Spleen (tissue), 11 donors: Measurements from ENCODE around the gene FAM89A. TPM values are rescaled to one million over a fixed set of nuclear protein-coding genes. Genes with fewer than 3 reads are reported as not detected.

Experiments
- DNase-seq: peaks from one replicate; pipeline ENCODE4 v3.0.0-alpha.2; 2020
- H3K27ac ChIP-seq, 8 donors: fragments of 200-600 bp; sonication (generic) in 7 of 8; 1 replicate in 4 of 8; 2 replicates in 4 of 8; pipeline versions ENCODE4 v1.5.0 to v1.8.0; 2016 to 2021; ENCODE audit warnings: inconsistent platforms in 4 of 8, mild to moderate bottlenecking in 4 of 8, moderate library complexity in 1 of 8
- H3K27me3 ChIP-seq, 7 donors: fragments of 200-600 bp; sonication (generic) in 6 of 7; replicated peaks in 1 of 7; 1 replicate in 4 of 7; 2 replicates in 3 of 7; pipeline versions ENCODE4 v1.5.0 to v1.8.0; 2016 to 2021; ENCODE audit warnings: inconsistent platforms in 3 of 7, mild to moderate bottlenecking in 1 of 7
- H3K36me3 ChIP-seq, 6 donors: fragments of 200-600 bp; sonication (generic) in 5 of 6; 1 replicate in 4 of 6; 2 replicates in 2 of 6; pipeline versions ENCODE4 v1.5.0 to v1.8.0; 2016 to 2021; ENCODE audit warnings: inconsistent platforms in 2 of 6
- H3K4me1 ChIP-seq, 6 donors: fragments of 200-600 bp; sonication (generic) in 5 of 6; 1 replicate in 3 of 6; 2 replicates in 3 of 6; pipeline versions ENCODE4 v1.5.0 to v1.8.0; 2016 to 2021; ENCODE audit warnings: inconsistent platforms in 3 of 6
- H3K4me3 ChIP-seq, 8 donors: fragments of 200-600 bp; sonication (generic) in 7 of 8; 1 replicate in 4 of 8; 2 replicates in 4 of 8; pipeline versions ENCODE4 v1.5.0 to v1.8.0; 2016 to 2021; ENCODE audit warnings: inconsistent platforms in 4 of 8, mild to moderate bottlenecking in 4 of 8, moderate library complexity in 2 of 8
- H3K9me3 ChIP-seq, 8 donors: fragments of 200-600 bp; sonication (generic) in 7 of 8; 1 replicate in 4 of 8; 2 replicates in 4 of 8; pipeline versions ENCODE4 v1.5.0 to v1.8.0; 2016 to 2021; ENCODE audit warnings: inconsistent platforms in 4 of 8
- POLR2A ChIP-seq, 3 donors: fragments of 450-650 bp; IDR thresholded peaks; one replicate each; pipeline ENCODE4 v1.5.1; 2017; ENCODE audit warnings: antibody characterized with exemption in 3 of 3, mild to moderate bottlenecking in 1 of 3
- POLR2AphosphoS5 ChIP-seq, 3 donors: sonication (generic); formaldehyde crosslinking; IDR thresholded peaks; one replicate each; pipeline ENCODE4 v1.5.1; 2017; ENCODE audit warnings: antibody characterized with exemption in 3 of 3
- WGBS, 5 donors: extraction: QIAGEN DNeasy Blood & Tissue Kit in 3 of 5; methylation state at CpG; one replicate each; pipeline versions ENCODE4 v1.1.5 to v1.1.7; 2013 to 2018; 5-methylcytosine and 5-hydroxymethylcytosine counted together
- intact Hi-C: fragments of 100-400 bp; cut with DNase I; formaldehyde crosslinking; loops from one replicate; pipeline ENCODE4 v1.15.0; 2023; ENCODE audit warnings: low total_unique reads
- polyA plus RNA-seq, 3 donors: library from polyadenylated mRNA; stranded (reverse); fragments of 200-250 nt; gene quantifications; one replicate each; pipeline ENCODE4 v1.2.1, GENCODE V29; 2013
- total RNA-seq, 7 donors: library from RNA; depleted of rRNA in 3 of 7; stranded (reverse); fragments of >200 nt in 3 of 7; fragmentation: NEBNext Ultra II Directional in 4 of 7; extraction: Animal tissue kit (Norgen Biotek cat#: 25700) in 4 of 7; gene quantifications; one replicate each; pipeline versions ENCODE4 v1.1.0 to v1.2.1, GENCODE V29; 2016 to 2021
- TF ChIP-seq, protein P1 (sequence below), 11 experiments: fragments of 200-600 bp in 7 of 11; fragments of 450-650 bp in 4 of 11; sonication (generic) in 4 of 11; IDR thresholded peaks in 8 of 11; conservative IDR thresholded peaks in 3 of 11; 1 replicate in 7 of 11; 2 replicates in 4 of 11; pipeline versions ENCODE4 v1.4.0 to v1.8.0; 2016 to 2021; ENCODE audit warnings: antibody characterized with exemption in 11 of 11, inconsistent platforms in 4 of 11, mild to moderate bottlenecking in 1 of 11
- donor health status: healthy with polysubstance abuse.
- donor health status: DM: no; HTN: no; CAD: no; lungs with moderate emphysema.
- donor health status: DM: no; HTN: no; CAD: no.
- donor health status: Bipolar disorder and iron deficiency.
- donor health status: healthy.
- donor health status: DM: no; HTN: no; CAD: no.
- donor health status: DM: yes; HTN: yes; CAD: no.

Gene FAM89A
- total and polyA plus RNA-seq, 10 donors = 9.8 to 54.8 (median 34.8) TPM

DNA sequence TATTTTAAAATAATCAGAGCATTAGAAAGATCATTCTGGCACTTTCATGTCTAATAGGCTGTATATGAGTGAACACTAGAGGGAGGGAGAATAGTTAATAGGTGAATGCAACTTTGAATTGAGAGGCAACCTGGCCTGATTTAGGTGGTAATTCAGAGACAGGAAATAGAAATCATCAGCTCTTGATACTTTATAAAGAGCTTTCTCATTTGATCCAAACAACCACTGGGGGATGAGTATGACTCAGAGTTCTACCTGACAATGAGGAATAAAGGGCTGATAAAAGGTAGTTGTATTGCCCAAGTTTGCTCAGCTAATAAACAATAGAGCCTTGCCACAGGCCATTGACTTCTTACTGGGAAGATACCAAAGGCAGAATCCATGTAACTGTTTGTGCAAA is 5.2 kb upstream of the FAM89A start:
- H3K4me3 ChIP-seq = no peak overlapping the region
- peaks cover 0 to 9% (median 0%) of the 10 kb centered on the region in 7 donors for H3K27me3 ChIP-seq
- intact Hi-C loops = no loop called here
- TF ChIP-seq, protein P1, sequence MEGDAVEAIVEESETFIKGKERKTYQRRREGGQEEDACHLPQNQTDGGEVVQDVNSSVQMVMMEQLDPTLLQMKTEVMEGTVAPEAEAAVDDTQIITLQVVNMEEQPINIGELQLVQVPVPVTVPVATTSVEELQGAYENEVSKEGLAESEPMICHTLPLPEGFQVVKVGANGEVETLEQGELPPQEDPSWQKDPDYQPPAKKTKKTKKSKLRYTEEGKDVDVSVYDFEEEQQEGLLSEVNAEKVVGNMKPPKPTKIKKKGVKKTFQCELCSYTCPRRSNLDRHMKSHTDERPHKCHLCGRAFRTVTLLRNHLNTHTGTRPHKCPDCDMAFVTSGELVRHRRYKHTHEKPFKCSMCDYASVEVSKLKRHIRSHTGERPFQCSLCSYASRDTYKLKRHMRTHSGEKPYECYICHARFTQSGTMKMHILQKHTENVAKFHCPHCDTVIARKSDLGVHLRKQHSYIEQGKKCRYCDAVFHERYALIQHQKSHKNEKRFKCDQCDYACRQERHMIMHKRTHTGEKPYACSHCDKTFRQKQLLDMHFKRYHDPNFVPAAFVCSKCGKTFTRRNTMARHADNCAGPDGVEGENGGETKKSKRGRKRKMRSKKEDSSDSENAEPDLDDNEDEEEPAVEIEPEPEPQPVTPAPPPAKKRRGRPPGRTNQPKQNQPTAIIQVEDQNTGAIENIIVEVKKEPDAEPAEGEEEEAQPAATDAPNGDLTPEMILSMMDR (IDR thresholded peaks at IDR 0.05 in 8 of 11, conservative IDR thresholded peaks at IDR 0.05 in 3 of 11) = no peak
- TF ChIP-seq POLR2AphosphoS5 (IDR thresholded peaks at IDR 0.05) = no peak
- peaks cover 0 to 20% (median 4%) of the 10 kb centered on the region in 6 donors for H3K4me1 ChIP-seq
- no peak overlapping the region for H3K27ac ChIP-seq
- no peaks in the 10 kb centered on the region for H3K36me3 ChIP-seq
- no peak for DNase-seq
- H3K9me3 ChIP-seq = peaks cover 0 to 20% (median 14%) of the 10 kb centered on the region in 8 donors

DNA sequence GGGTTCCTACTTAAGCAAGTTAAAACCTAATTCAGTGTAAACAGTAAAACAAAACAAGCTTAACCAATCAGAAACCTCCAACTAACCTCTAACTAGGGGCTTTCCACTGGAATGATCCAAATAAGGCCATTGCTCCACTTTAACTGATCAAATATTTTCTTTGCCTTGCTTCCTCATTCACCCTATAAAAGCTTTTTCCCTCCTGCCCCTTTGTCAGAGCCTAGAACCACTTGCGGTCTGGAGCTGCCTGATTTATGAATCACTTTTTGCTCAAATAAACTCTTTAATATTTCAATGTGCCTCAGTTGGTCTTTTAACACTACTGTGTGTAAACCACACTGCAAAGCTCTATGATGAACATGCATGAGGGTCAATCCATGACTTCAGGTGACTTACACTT is 4.5 kb upstream of the FAM89A start:
- TF ChIP-seq POLR2A (IDR thresholded peaks at IDR 0.05) (no peak), POLR2AphosphoS5 (IDR thresholded peaks at IDR 0.05) (no peak)
- TF ChIP-seq, protein P1 (IDR thresholded peaks at IDR 0.05 in 8 of 11, conservative IDR thresholded peaks at IDR 0.05 in 3 of 11) = no peak
- peaks cover 0 to 20% (median 14%) of the 10 kb centered on the region in 8 donors for H3K9me3 ChIP-seq
- H3K4me3 ChIP-seq = no peak overlapping the region
- H3K27me3 ChIP-seq = peaks cover 0 to 14% (median 0%) of the 10 kb centered on the region in 7 donors
- H3K4me1 ChIP-seq = peaks cover 0 to 24% (median 4%) of the 10 kb centered on the region in 6 donors
- no peak for DNase-seq
- H3K27ac ChIP-seq = no peak overlapping the region
- intact Hi-C loops = no loop called here
- WGBS, 5 donors = 89 to 100% (median 98%) methylated on average over 1 of the region's 1 CpG
- no peaks in the 10 kb centered on the region for H3K36me3 ChIP-seq

DNA sequence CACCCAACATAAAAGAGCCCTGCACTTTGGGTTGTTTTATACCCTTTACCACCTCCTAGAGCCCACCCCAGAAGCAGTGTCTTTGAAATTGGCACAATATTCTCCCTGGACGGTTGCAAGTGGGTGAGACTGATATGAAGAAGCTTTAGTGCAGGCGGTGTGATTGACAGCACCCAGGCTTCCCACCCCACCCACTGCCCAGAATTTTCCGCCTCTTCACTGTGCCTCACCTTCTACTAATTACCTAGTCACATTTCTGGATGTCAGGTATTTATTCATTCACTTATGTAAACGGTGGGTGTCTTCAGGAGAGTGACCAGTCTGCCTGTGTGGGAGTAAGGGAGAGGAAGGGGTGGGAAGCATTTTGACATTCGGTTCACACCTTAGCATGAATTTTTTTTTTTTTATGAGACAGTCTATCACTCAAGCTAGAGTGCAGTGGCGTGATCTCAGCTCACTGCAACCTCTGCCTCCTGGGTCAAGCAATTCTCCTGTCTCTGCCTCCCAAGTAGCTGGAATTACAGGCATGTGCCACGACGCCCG is 1.7 kb upstream of the FAM89A start:
- Histone ChIP-seq H3K27ac (peak overlapping the region in 2 of 8 donors; percentile 81 to 87), H3K4me1 (peaks cover 11 to 46% (median 26%) of the 10 kb centered on the region in 6 donors), H3K4me3 (no peak overlapping the region), H3K36me3 (no peaks in the 10 kb centered on the region), H3K9me3 (peaks cover 0 to 20% (median 14%) of the 10 kb centered on the region in 8 donors), H3K27me3 (peaks cover 0 to 23% (median 0%) of the 10 kb centered on the region in 7 donors)
- 78 to 87% (median 79%) methylated on average over 9 of the region's 9 CpGs for WGBS, 5 donors
- no peak for DNase-seq
- TF ChIP-seq, protein P1 (IDR thresholded peaks at IDR 0.05 in 8 of 11, conservative IDR thresholded peaks at IDR 0.05 in 3 of 11) = no peak
- TF ChIP-seq POLR2AphosphoS5 (IDR thresholded peaks at IDR 0.05) (no peak), POLR2A (IDR thresholded peaks at IDR 0.05) (no peak)
- intact Hi-C loops = no loop called here

DNA sequence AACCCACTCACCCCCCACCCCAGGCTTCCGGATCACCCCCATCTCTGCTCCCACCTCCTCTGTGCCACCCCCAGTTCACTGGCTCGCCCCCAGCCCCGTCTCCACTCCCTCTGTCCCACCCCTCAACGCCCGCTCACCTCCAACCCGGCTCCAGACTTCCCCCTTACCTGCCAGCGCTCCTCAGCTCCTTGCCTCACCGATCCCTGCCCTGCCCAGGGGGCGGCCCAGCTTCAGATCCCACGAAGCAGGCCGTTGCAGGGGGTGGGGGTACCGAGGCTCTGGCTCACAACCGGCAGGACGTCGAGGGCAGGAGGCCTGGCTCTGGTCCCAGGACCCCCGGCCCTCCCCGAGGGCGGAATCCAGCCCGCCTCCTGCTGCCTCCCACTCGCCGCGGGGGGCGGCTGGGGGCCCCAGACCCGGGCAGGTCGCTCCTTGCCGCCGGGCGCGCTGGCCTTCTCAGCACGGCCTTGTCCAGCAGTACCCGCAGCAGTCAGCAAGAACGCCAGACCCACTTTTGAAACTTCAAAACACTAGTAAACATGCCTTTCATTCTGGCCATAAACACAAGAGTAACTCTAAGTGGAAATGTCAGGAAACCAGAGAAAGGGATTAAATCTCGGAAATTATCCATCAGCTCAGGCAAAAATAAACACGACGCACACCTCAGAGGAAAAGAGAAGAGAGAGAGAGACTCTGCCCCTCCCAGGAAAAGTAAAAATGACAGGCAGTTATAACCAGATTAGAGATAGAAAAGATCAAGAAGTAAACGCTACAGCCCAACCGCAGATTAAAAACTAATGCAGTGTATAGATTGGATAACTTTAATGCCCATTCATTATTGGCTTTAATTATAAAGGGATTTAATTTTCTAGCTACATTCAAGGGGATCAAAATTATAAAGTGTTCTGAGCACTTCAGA is 1.0 kb upstream of the FAM89A start:
- DNase-seq = peak; percentile 87
- H3K4me1 ChIP-seq = peaks cover 11 to 53% (median 33%) of the 10 kb centered on the region in 6 donors
- no peaks in the 10 kb centered on the region for H3K36me3 ChIP-seq
- H3K27me3 ChIP-seq = peaks cover 0 to 23% (median 0%) of the 10 kb centered on the region in 7 donors
- peak overlapping the region; percentile 28 to 100 (median 94) for H3K4me3 ChIP-seq
- TF ChIP-seq POLR2AphosphoS5 (IDR thresholded peaks at IDR 0.05) = peak in 1 of 3 donors; percentile 26
- TF ChIP-seq, protein P1 (IDR thresholded peaks at IDR 0.05 in 8 of 11, conservative IDR thresholded peaks at IDR 0.05 in 3 of 11) = no peak
- intact Hi-C loops = no loop called here
- H3K27ac ChIP-seq = peak overlapping the region in 7 of 8 donors; percentile 54 to 87 (median 80)
- WGBS, 5 donors = 7 to 15% (median 10%) methylated on average over 20 to 37 of the region's 37 CpGs
- peaks cover 0 to 20% (median 14%) of the 10 kb centered on the region in 8 donors for H3K9me3 ChIP-seq
